ENCODE measurements around the gene NUP62. TPM values are rescaled to one million over a fixed set of nuclear protein-coding genes. Genes with fewer than 3 reads are reported as not detected.
A peak's percentile ranks its signal among the peaks of the same experiment; 100 is the strongest.

NUP62 gene
- polyA plus RNA-seq, 1 donor (not counting 4 experiments of a cell fraction or from before 2014, with no cell fraction given): 12.9 TPM

DNA sequence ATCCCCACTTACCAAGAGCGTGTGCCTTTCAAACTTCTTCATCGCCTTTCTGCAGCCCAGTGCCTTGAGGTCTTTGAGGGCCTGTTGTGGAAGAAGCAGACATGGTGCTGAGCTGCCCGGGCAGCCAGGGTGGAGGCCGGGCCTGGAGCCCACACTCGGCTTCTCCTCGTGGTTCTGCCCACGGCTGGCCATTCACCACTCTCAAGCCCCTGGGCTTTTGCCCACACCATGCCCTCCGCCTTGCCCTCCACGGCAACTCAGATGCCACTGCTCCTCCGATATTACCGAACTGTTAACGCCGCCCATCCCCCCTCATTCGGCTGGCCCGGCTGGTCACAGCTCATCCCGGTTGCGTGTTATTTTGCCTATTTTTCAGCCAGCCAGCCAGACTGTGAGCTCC lies 37.9 kb downstream of the NUP62 start:
- Histone ChIP-seq H3K4me3 (ENCODE audit: control insufficient read depth in 2 of 3, extremely low read depth in 1 of 3, insufficient read depth in 2 of 3, low read depth in 1 of 3, low read length in 3 of 3) (no peak overlapping the region), H3K9ac (ENCODE audit: control insufficient read depth, extremely low read depth, insufficient read depth, low read length) (no peak overlapping the region), H3K27me3 (ENCODE audit: control insufficient read depth, extremely low read depth, insufficient read depth, low read length) (peaks cover 17% of the 10 kb centered on the region), H4K20me1 (ENCODE audit: control insufficient read depth, extremely low read depth, insufficient read depth, low read length) (no peaks in the 10 kb centered on the region), H3K36me3 (ENCODE audit: control insufficient read depth in 2 of 2, extremely low read depth in 1 of 2, insufficient read depth in 2 of 2, low read length in 2 of 2) (no peaks in the 10 kb centered on the region), H3K9me3 (ENCODE audit: control insufficient read depth, low read depth, low read length) (no peaks in the 10 kb centered on the region), H3K9me1 (ENCODE audit: control insufficient read depth, extremely low read depth, insufficient read depth, low read length) (no peaks in the 10 kb centered on the region), H2AFZ (ENCODE audit: control insufficient read depth, low read length) (no peak overlapping the region), H3K27ac (ENCODE audit: control insufficient read depth, insufficient read depth, low read length) (no peak overlapping the region), H3K79me2 (ENCODE audit: control insufficient read depth, insufficient read depth, low read length) (no peaks in the 10 kb centered on the region), H3K4me1 (ENCODE audit: control insufficient read depth, extremely low read depth, insufficient read depth, low read length) (peaks cover 2% of the 10 kb centered on the region), H3K4me2 (ENCODE audit: control insufficient read depth, extremely low read depth, insufficient read depth, low read depth, low read length) (no peak overlapping the region)
- dilution Hi-C loops (cut with MboI; ENCODE audit: extremely low pct_ligation_motif_present, low sequenced_read_pairs): no loop called here
- DNase-seq (ENCODE audit: low read depth, low spot score) (no peak), FAIRE-seq (no peak)
- TF ChIP-seq, protein P1, sequence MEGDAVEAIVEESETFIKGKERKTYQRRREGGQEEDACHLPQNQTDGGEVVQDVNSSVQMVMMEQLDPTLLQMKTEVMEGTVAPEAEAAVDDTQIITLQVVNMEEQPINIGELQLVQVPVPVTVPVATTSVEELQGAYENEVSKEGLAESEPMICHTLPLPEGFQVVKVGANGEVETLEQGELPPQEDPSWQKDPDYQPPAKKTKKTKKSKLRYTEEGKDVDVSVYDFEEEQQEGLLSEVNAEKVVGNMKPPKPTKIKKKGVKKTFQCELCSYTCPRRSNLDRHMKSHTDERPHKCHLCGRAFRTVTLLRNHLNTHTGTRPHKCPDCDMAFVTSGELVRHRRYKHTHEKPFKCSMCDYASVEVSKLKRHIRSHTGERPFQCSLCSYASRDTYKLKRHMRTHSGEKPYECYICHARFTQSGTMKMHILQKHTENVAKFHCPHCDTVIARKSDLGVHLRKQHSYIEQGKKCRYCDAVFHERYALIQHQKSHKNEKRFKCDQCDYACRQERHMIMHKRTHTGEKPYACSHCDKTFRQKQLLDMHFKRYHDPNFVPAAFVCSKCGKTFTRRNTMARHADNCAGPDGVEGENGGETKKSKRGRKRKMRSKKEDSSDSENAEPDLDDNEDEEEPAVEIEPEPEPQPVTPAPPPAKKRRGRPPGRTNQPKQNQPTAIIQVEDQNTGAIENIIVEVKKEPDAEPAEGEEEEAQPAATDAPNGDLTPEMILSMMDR (optimal IDR thresholded peaks at IDR 0.05 in 1 of 3, IDR thresholded peaks at IDR 0.05 in 1 of 3, conservative IDR thresholded peaks at IDR 0.05 in 1 of 3; ENCODE audit: extremely low read depth in 1 of 3, insufficient read depth in 2 of 3, low read length in 3 of 3): no peak
- no peak for TF ChIP-seq EZH2 (IDR thresholded peaks at IDR 0.05; ENCODE audit: low read length)

DNA sequence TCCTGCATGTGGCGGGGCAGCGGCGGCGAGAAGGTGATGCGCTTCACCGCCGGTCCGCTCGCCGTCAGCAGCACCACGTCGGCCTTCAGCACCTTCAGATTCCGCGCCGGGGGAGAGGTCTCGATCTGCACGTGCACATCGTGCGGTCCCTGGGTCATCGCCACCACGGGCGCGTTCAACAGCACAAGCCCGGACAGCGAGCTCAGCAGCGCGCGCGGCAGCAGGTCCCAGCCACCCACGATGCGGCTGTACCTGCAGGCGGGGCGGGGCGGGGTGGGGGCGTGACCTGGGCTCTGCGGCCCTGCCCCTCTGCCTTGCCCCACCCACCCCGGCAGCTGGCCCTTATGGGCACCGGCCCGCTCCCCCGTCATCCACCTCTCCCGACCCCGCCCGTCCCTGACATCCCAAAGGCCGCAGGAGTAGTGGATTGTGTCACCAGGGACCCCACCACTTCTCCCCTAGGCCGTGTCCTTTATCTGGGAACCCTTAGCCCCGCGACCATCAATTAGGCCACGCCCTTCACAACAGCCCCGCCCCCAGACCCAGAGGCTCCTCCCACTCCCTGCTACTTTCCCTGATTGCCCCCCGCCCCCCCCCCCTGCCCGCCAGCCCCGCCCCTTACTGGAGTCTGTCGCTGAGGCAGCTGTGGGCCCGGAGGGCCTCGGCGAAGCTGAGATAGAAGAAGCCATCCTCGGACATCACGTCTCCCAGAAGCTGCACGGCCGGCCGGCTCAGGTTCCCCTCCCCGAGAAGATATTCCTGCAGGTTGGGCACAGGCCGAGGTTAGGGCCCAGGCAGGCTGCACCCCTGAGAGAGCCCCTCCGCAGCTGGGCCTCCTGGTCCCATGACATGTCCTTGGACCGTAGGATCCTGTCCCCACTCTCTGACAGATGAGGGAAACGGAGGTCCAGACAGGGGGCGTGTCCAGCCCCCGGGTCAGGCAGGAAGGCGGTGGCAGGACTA lies 38.7 kb downstream of the NUP62 start:
- FAIRE-seq (no peak), DNase-seq (ENCODE audit: low read depth, low spot score) (no peak)
- Histone ChIP-seq H2AFZ (ENCODE audit: control insufficient read depth, low read length) (peak overlapping the region; percentile 58), H3K4me2 (ENCODE audit: control insufficient read depth, extremely low read depth, insufficient read depth, low read depth, low read length) (peak overlapping the region; percentile 58), H3K9me3 (ENCODE audit: control insufficient read depth, low read depth, low read length) (no peaks in the 10 kb centered on the region), H3K9ac (ENCODE audit: control insufficient read depth, extremely low read depth, insufficient read depth, low read length) (no peak overlapping the region), H3K27ac (ENCODE audit: control insufficient read depth, insufficient read depth, low read length) (no peak overlapping the region), H3K4me3 (ENCODE audit: control insufficient read depth in 2 of 3, extremely low read depth in 1 of 3, insufficient read depth in 2 of 3, low read depth in 1 of 3, low read length in 3 of 3) (peak overlapping the region in 1 of 3 experiments; percentile 12), H3K36me3 (ENCODE audit: control insufficient read depth in 2 of 2, extremely low read depth in 1 of 2, insufficient read depth in 2 of 2, low read length in 2 of 2) (no peaks in the 10 kb centered on the region), H3K4me1 (ENCODE audit: control insufficient read depth, extremely low read depth, insufficient read depth, low read length) (peaks cover 2% of the 10 kb centered on the region), H3K79me2 (ENCODE audit: control insufficient read depth, insufficient read depth, low read length) (no peaks in the 10 kb centered on the region), H3K9me1 (ENCODE audit: control insufficient read depth, extremely low read depth, insufficient read depth, low read length) (no peaks in the 10 kb centered on the region), H3K27me3 (ENCODE audit: control insufficient read depth, extremely low read depth, insufficient read depth, low read length) (peaks cover 12% of the 10 kb centered on the region), H4K20me1 (ENCODE audit: control insufficient read depth, extremely low read depth, insufficient read depth, low read length) (no peaks in the 10 kb centered on the region)
- dilution Hi-C loops (cut with MboI; ENCODE audit: extremely low pct_ligation_motif_present, low sequenced_read_pairs): no loop called here
- no peak for TF ChIP-seq EZH2 (IDR thresholded peaks at IDR 0.05; ENCODE audit: low read length)
- TF ChIP-seq, protein P1 (optimal IDR thresholded peaks at IDR 0.05 in 1 of 3, IDR thresholded peaks at IDR 0.05 in 1 of 3, conservative IDR thresholded peaks at IDR 0.05 in 1 of 3; ENCODE audit: extremely low read depth in 1 of 3, insufficient read depth in 2 of 3, low read length in 3 of 3): peak in 1 of 3 experiments; percentile 6

Data from keratinocyte (primary cell).